Gastroesophageal sphincter (tissue), 3 donors: ENCODE measurements around the gene PTPN14.

Experiments used
- CTCF ChIP-seq, 4 experiments: fragments of 200-600 bp in 2 of 4; fragments of 450-650 bp in 2 of 4; sonication (generic) in 1 of 4; IDR thresholded peaks; one replicate each; pipeline ENCODE4 v1.5.1; 2017 to 2019; ENCODE audit warnings: antibody characterized with exemption in 4 of 4, mild to moderate bottlenecking in 2 of 4, moderate library complexity in 2 of 4
- EP300 ChIP-seq: sonication (generic); formaldehyde crosslinking; IDR thresholded peaks from one replicate; pipeline ENCODE4 v1.6.1; 2017; ENCODE audit warnings: antibody characterized with exemption, mild to moderate bottlenecking
- POLR2A ChIP-seq, 2 donors: fragments of 450-650 bp; IDR thresholded peaks; one replicate each; pipeline ENCODE4 v1.6.1; 2017; ENCODE audit warnings: antibody characterized with exemption in 2 of 2, mild to moderate bottlenecking in 2 of 2, moderate library complexity in 1 of 2
- POLR2AphosphoS5 ChIP-seq: sonication (generic); formaldehyde crosslinking; IDR thresholded peaks from one replicate; pipeline ENCODE4 v1.6.1; 2017; ENCODE audit warnings: antibody characterized with exemption

DNA sequence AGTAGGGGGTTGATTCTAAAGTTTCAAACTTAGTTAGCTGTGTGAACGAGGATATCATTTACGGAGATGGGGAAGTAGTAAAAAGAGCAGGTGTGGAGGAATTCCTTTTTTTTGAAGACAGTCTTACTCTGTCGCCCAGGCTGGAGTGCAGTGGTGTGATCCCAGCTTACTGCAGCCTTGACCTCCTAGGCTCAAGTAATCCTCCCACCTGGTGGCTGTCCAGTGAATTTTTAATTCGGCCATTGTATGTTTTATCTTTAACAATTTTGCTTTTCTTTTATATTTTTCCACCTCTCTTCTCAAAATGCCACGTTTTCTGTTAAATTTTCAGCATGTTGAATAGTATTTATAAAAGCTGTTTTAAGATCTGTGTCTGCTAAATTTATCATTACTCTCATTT is 39.3 kb upstream of the PTPN14 start:
- TF ChIP-seq CTCF (IDR thresholded peaks at IDR 0.05) (no peak), POLR2AphosphoS5 (no peak), EP300 (no peak), POLR2A (IDR thresholded peaks at IDR 0.05) (no peak)
